ENCODE data around the gene ACKR2.
A peak's percentile ranks its signal among the peaks of the same experiment; 100 is the strongest.
"Not testable (repeated sequence)": the region's sequence is repeated elsewhere in the genome, so short reads cannot be mapped to it uniquely, and the experiment has no call there.

Gene ACKR2

GRCh38 chr3:42864321-42864950 is 55.2 kb downstream of the ACKR2 start:
- no peak for DNase-seq

- DNase-seq = no peak
These were observed 56.0 kb downstream of the ACKR2 start for GRCh38 chr3:42865256-42865655.

- no peak for DNase-seq
These were observed 57.9 kb downstream of the ACKR2 start for GRCh38 chr3:42867138-42867537.

- DNase-seq = no peak
These were observed 59.6 kb downstream of the ACKR2 start for GRCh38 chr3:42868841-42869240.

- DNase-seq = no peak
These were observed 62.4 kb downstream of the ACKR2 start for GRCh38 chr3:42871592-42872196.

- DNase-seq = no peak
These were observed 63.5 kb downstream of the ACKR2 start for GRCh38 chr3:42872718-42873117.

DNA sequence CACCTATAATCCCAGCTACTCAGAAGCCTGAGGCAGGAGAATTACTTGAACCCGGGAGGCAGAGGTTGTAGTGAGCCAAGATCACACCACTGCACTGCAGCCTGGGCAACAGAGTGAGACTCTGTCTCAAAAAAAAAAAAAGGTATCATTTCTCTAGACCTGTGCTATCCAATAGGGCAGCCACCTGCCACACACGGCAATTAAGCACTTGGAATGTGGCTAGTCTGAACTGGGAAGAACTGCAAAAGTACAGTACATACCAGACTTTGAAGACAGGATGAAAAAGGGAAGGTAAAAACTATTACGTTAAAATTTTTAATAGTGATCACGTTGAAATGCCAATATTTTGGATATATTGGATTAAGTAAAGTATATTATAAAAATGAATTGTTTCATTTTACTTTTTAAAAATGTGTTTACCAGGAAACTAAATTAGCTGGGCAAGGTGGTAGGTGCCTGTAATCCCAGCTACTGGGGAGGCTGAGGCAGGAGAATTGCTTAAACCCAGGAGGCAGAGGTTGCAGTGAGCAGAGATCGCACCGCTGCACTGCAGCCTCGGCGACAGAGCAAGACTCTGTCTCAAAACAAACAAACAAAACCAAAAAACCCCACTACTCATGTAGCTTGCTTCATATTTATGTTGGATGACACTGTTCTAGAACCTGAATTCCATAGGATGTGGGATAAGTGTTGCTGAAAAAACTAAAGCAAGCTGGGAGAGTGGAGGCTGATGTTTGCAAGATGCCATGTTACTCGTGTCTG is 64.2 kb downstream of the ACKR2 start:
- DNase-seq = no peak

DNA sequence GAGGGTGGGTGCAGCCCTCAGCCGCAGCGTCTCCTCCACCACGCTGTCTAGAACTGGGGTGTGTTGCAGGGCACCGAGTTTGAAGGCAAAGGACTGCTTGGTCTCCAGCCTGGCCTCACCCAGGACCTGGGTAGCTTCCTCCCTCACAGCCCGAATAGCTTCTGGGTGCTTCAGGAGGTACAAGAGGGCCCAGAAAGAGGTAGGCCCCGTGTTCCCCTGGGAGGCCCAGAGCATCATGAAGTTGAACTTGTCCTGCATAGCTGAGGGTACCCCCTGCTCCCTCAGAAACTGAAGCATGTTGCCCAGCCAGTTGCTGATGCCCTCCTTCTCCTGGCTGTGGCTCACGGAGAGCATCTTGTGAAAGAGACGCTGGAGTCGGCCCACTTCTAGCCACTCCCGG is 65.5 kb downstream of the ACKR2 start:
- DNase-seq = no peak

GRCh38 chr3:42875325-42876151 is 66.3 kb downstream of the ACKR2 start, which contains the start of gene CYP8B1:
CYP8B1 (minus strand) TSS chr3:42875879; CDS start chr3:42875816, 63 bp downstream.
- no peak for DNase-seq

DNA sequence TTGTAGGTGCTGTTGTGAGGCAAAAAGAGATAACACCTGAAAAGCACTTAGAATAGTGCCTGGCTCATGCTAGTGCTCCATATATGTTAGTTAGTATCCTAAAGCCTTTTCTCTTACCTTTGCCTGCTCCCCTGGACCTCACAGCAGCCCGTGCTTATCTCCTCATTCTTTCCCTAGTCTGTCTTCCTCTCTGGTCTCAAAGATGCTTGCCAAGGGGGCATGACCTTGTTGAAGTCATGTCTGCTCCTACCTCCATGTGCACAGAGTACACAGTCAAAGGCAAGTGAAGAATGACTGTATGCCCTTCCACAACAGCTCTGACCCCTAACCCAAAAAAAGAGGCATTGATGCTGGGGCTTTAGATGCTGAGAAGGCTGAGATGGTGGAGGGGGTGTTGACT is 67.2 kb downstream of the ACKR2 start:
- DNase-seq = no peak

- DNase-seq = no peak
These were observed 67.9 kb downstream of the ACKR2 start for GRCh38 chr3:42876940-42877720.

DNA sequence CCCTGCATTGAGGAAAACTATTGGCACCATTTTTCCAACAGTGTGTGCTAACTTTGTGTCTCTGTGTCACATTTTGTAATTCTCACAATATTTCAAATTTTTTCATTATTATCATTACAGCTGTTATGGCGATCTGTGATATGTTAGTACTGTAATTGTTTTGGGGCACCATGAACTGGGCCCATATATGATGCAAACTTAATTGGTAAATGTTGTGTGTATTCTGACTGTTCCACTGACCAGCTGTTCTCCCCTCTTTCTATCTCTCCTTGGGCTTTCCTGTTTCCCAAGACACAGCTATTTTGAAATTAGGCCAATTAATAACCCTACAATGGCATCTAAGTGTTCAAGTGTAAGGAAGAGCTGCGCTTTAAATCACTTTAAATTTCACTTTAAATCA is 68.6 kb downstream of the ACKR2 start:
- DNase-seq = no peak

GRCh38 chr3:42880183-42880582 is 70.9 kb downstream of the ACKR2 start:
- no peak for DNase-seq

GRCh38 chr3:42880601-42881451 is 71.6 kb downstream of the ACKR2 start:
- peak; percentile 78 for DNase-seq

- not testable (repeated sequence) for DNase-seq
These were observed 74.1 kb downstream of the ACKR2 start for GRCh38 chr3:42883251-42883930.

DNA sequence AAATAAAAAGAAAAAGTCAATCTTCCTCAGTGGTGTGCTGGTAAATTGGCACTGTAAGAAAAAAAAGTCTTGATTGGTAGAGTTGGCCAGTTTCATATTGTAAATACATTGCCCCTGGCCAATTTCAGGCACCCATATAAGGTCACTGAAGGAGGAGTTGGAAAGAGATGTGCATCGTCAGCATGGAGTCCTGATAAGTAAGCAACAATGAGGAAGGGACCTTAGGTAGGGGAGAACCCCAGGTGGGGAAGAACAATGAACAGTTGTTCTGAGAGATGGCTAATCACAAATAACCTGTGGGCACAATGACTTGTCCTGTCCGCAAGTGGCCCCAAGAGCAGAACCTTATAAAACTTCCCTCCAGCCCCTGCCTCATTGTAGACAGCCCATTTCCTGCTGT is 75.1 kb downstream of the ACKR2 start:
- no peak for DNase-seq

DNA sequence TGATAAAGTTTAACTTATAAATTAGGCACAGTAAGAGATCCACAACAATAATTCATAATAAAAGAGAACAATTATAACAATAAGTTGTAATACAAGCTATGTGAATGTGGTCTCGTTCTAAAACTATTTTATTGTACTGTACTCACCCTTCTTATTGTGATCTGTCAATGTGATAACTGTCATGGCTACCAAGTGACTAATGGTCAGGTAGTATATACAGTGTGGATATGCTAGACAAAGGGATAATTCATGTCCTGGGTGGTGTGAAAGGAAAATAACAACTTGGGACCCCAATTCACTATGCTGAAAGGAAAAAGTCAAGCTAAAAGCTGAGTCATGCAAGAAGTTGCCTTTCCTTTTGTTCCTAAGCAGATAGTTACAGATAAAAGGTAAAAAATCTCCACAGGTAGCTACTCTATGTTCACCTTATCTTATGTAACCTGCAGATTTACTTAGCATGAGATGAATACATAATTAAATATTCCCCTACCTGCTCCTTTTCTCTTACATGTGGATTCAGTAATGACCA is 77.1 kb downstream of the ACKR2 start:
- DNase-seq = no peak

- DNase-seq = no peak
These were observed 77.8 kb downstream of the ACKR2 start for GRCh38 chr3:42887084-42887483.

DNA sequence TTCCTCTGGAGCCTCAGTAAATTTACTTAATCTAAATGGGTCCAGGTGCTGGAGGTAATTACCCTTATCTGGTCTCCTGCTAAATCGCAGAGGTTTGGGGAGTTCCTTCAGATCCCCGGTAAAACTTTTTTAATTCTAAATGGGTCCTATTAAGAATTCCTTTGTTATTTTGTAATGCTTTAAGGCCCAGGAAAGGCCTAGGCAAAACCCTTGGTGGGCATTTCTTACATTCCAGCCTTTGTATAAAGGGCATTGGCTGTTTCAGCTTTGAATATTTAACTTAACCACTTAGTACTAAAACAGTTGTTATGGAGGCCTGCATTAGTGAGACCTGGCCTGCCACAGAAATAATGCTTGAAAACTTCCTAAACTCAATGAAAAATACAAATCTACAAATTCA is 81.8 kb downstream of the ACKR2 start:
- no peak for DNase-seq

DNA sequence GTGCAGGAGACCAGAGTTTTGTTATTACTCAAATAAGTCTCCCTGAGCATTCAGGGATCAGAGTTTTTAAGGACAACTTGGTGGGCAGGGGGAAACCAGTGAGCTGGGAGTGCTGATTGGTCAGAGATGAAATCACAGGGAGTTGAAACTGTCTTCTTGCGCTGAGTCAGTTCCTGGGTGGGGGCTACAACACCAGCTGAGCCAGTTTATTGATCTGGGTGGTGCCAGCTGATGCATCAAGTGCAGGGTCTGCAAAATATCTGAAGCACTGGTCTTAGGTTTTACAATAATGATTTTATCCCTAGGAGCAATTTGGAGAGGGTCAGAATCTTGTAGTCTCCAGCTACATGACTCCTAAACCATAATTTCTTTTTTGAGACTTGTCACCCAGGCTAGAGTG is 82.9 kb downstream of the ACKR2 start:
- DNase-seq = no peak

DNA sequence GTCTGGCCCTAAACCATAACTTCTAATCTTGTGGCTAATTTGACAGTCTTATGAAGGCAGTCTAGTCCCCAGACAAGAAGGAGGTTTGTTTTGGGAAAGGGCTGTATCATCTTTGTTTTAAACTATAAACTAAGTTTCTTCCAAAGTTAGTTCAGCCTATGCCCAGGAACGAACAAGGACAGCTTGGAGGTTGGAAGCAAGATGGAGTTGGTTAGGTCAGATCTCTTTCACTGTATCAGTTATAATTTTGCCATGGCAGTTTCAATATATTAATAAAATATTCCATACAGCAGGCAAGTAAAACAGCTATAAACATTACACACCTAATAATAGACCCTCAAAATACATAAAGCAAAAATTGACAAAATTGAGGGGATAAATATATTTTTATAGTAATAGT is 83.6 kb downstream of the ACKR2 start:
- DNase-seq = no peak
